Psoas muscle (tissue), 8 donors: Measurements from ENCODE around the gene VEGFC. TPM values are rescaled to one million over a fixed set of nuclear protein-coding genes. Genes with fewer than 3 reads are reported as not detected.

Experiments
- ATAC-seq, 4 donors: fragments of 200-7000 bp; cut with Tn5 transposase; one replicate each; pipeline ENCODE4 v1.9.1; 2020; ENCODE audit warnings: moderate library complexity in 3 of 4, mild to moderate bottlenecking in 2 of 4
- DNase-seq, 2 donors: peaks; one replicate each; pipeline ENCODE4 v3.0.0-alpha.2; 2020
- H3K27ac ChIP-seq: fragments of 200-600 bp; one replicate; pipeline ENCODE4 v1.8.0; 2022
- H3K27me3 ChIP-seq, 3 donors: fragments of 200-600 bp in 1 of 3; one replicate each; pipeline versions ENCODE4 v1.6.1 to v1.8.0; 2013 to 2022; ENCODE audit warnings: low read length in 2 of 3, mild to moderate bottlenecking in 2 of 3, moderate library complexity in 1 of 3; ENCODE audit not compliant: insufficient read depth in 3 of 3
- H3K36me3 ChIP-seq, 2 donors: fragments of 200-600 bp in 1 of 2; one replicate each; pipeline versions ENCODE4 v1.6.1 to v1.8.0; 2013 to 2022; ENCODE audit warnings: low read depth in 1 of 2, mild to moderate bottlenecking in 1 of 2, moderate library complexity in 1 of 2; ENCODE audit not compliant: insufficient read depth in 1 of 2
- H3K4me1 ChIP-seq: fragments of 200-600 bp; one replicate; pipeline ENCODE4 v1.8.0; 2022
- H3K4me3 ChIP-seq: fragments of 200-600 bp; one replicate; pipeline ENCODE4 v1.8.0; 2022; ENCODE audit warnings: mild to moderate bottlenecking
- H3K9me3 ChIP-seq: fragments of 200-600 bp; one replicate; pipeline ENCODE4 v1.8.0; 2022
- CTCF ChIP-seq: fragments of 200-600 bp; IDR thresholded peaks from one replicate; pipeline ENCODE4 v1.8.0; 2022; ENCODE audit warnings: antibody characterized with exemption
- WGBS, 3 donors: extraction: QIAGEN DNeasy Blood & Tissue Kit; methylation state at CpG; one replicate each; pipeline versions ENCODE4 v1.1.6 to v1.1.7; 2013; 5-methylcytosine and 5-hydroxymethylcytosine counted together
- intact Hi-C, 2 donors: fragments of 100-400 bp; cut with DNase I; formaldehyde crosslinking; loops; one replicate each; pipeline versions ENCODE4 v1.11.0 to v1.14.2; 2022
- polyA plus RNA-seq, 3 donors: library from polyadenylated mRNA; stranded (reverse); fragments of 200-250 nt; gene quantifications; one replicate each; pipeline ENCODE4 v1.2.3, GENCODE V29; 2013
- total RNA-seq, 4 donors: library from RNA; stranded (reverse); fragmentation: NEBNext Ultra II Directional in 2 of 4; extraction: Animal tissue kit (Norgen Biotek cat#: 25700) in 2 of 4; gene quantifications; one replicate each; pipeline versions ENCODE4 v1.2.1 to v1.2.4, GENCODE V29; 2021 to 2023
- donor health status: healthy with polysubstance abuse.
- donor health status: DM: no; HTN: no; CAD: no; lungs with moderate emphysema.
- donor health status: Bipolar disorder and iron deficiency.
- donor health status: healthy.
- donor health status: DM: yes; HTN: yes; CAD: no.
- donor health status: DM: no; HTN: no; CAD: no.
- donor health status: DM: no; HTN: no; CAD: no.
- donor health status: DM: yes; HTN: yes; CAD: no.

Gene VEGFC
- total and polyA plus RNA-seq, 7 donors, result 1.8 to 7.0 (median 3.0) TPM

- Histone ChIP-seq H3K4me1 (no peaks in the 10 kb centered on the region), H3K4me3 (no peak overlapping the region), H3K36me3 (no peaks in the 10 kb centered on the region), H3K27me3 (no peaks in the 10 kb centered on the region), H3K27ac (no peak overlapping the region), H3K9me3 (no peaks in the 10 kb centered on the region)
- intact Hi-C loops, result no loop called here
- no peak for TF ChIP-seq CTCF
- 0 to 42% (median 0%) methylated on average over 2 of the region's 2 CpGs for WGBS, 3 donors
- no peak for DNase-seq
- no peak for ATAC-seq
Observed at GRCh38 chr4:176800891-176801534, 8.3 kb upstream of the VEGFC start.

GRCh38 chr4:176799653-176800052 lies 6.9 kb upstream of the VEGFC start:
- Histone ChIP-seq H3K27me3 (no peaks in the 10 kb centered on the region), H3K9me3 (no peaks in the 10 kb centered on the region), H3K4me1 (no peaks in the 10 kb centered on the region), H3K4me3 (no peak overlapping the region), H3K36me3 (no peaks in the 10 kb centered on the region), H3K27ac (no peak overlapping the region)
- intact Hi-C loops, result no loop called here
- no peak for TF ChIP-seq CTCF
- 66 to 77% (median 69%) methylated on average over 2 of the region's 2 CpGs for WGBS, 3 donors
- DNase-seq (no peak), ATAC-seq (no peak)

- no peaks in the 10 kb centered on the region for H3K4me1 ChIP-seq
- ATAC-seq (no peak), DNase-seq (no peak)
- H3K9me3 ChIP-seq, result no peaks in the 10 kb centered on the region
- intact Hi-C loops, result no loop called here
- no peak overlapping the region for H3K4me3 ChIP-seq
- TF ChIP-seq CTCF, result no peak
- WGBS, 3 donors, result 56 to 86% (median 74%) methylated on average over 1 of the region's 1 CpG
- H3K36me3 ChIP-seq, result no peaks in the 10 kb centered on the region
- H3K27ac ChIP-seq, result no peak overlapping the region
- H3K27me3 ChIP-seq, result no peaks in the 10 kb centered on the region
Observed at GRCh38 chr4:176798540-176798939, 5.8 kb upstream of the VEGFC start.

GRCh38 chr4:176795441-176795840 lies 2.7 kb upstream of the VEGFC start:
- no peak for DNase-seq
- Histone ChIP-seq H3K9me3 (no peaks in the 10 kb centered on the region), H3K4me1 (peaks cover 3% of the 10 kb centered on the region), H3K27me3 (peaks cover 0 to 2% (median 0%) of the 10 kb centered on the region in 3 donors), H3K4me3 (no peak overlapping the region), H3K36me3 (no peaks in the 10 kb centered on the region), H3K27ac (no peak overlapping the region)
- TF ChIP-seq CTCF, result no peak
- intact Hi-C loops, result no loop called here
- no peak for ATAC-seq
- 92 to 100% (median 100%) methylated on average over 1 of the region's 1 CpG for WGBS, 3 donors

GRCh38 chr4:176794651-176795050 lies 1.9 kb upstream of the VEGFC start:
- H3K9me3 ChIP-seq, result no peaks in the 10 kb centered on the region
- no peak overlapping the region for H3K4me3 ChIP-seq
- H3K36me3 ChIP-seq, result no peaks in the 10 kb centered on the region
- H3K4me1 ChIP-seq, result peaks cover 8% of the 10 kb centered on the region
- peaks cover 0 to 2% (median 0%) of the 10 kb centered on the region in 3 donors for H3K27me3 ChIP-seq
- ATAC-seq, result no peak
- no peak overlapping the region for H3K27ac ChIP-seq
- no peak for TF ChIP-seq CTCF
- intact Hi-C loops, result loop anchor here in 1 of 2 donors (5.0 kb wide), 3 partner anchors 232 to 412 kb away; no protein-coding TSS in a partner anchor
- 75 to 96% (median 80%) methylated on average over 1 of the region's 1 CpG for WGBS, 3 donors
- no peak for DNase-seq
